GM23338 (cell line): ENCODE data around the gene VOPP1. TPM values are rescaled to one million over a fixed set of nuclear protein-coding genes. Genes with fewer than 3 reads are reported as not detected.
A peak's percentile ranks its signal among the peaks of the same experiment; 100 is the strongest.

Experiments
- ATAC-seq: fragments of 200-7000 bp; cut with Tn5 transposase; 3 replicates; pipeline ENCODE4 v1.9.1; 2020
- DNase-seq: peaks from one replicate; pipeline ENCODE4 v3.0.0-alpha.2; 2015; ENCODE audit warnings: low spot score
- H2AFZ ChIP-seq: fragments of 200-600 bp; sonication (generic); 2 replicates; pipeline ENCODE4 v1.8.0; 2016; ENCODE audit warnings: antibody characterized with exemption, mild to moderate bottlenecking, moderate library complexity
- H3F3A ChIP-seq: fragments of 200-600 bp; sonication (generic); replicated peaks from 2 replicates; pipeline ENCODE4 v1.8.0; 2017; ENCODE audit warnings: antibody characterized with exemption, mixed run types, low read depth
- H3K27ac ChIP-seq: fragments of 200-600 bp; sonication (generic); 2 replicates; pipeline ENCODE4 v1.6.1; 2016; ENCODE audit warnings: low read depth
- H3K27me3 ChIP-seq: fragments of 200-600 bp; sonication (generic); 2 replicates; pipeline ENCODE4 v1.8.0; 2016; ENCODE audit warnings: mild to moderate bottlenecking, mixed run types, moderate library complexity; ENCODE audit not compliant: insufficient read depth
- H3K36me3 ChIP-seq: fragments of 200-600 bp; sonication (generic); 2 replicates; pipeline ENCODE4 v1.8.0; 2016; ENCODE audit warnings: mild to moderate bottlenecking; ENCODE audit not compliant: insufficient read depth
- H3K4me1 ChIP-seq: fragments of 200-600 bp; sonication (generic); 2 replicates; pipeline ENCODE4 v1.8.0; 2016; ENCODE audit warnings: mild to moderate bottlenecking, moderate library complexity; ENCODE audit not compliant: insufficient read depth
- H3K4me2 ChIP-seq: fragments of 200-600 bp; sonication (generic); 2 replicates; pipeline ENCODE4 v1.7.1; 2017; ENCODE audit warnings: mixed run types
- H3K4me3 ChIP-seq: fragments of 200-600 bp; sonication (generic); 2 replicates; pipeline ENCODE4 v1.6.1; 2016; ENCODE audit warnings: mixed run types
- H3K79me2 ChIP-seq: fragments of 200-600 bp; sonication (generic); replicated peaks from 2 replicates; pipeline ENCODE4 v1.8.0; 2017; ENCODE audit warnings: mild to moderate bottlenecking; ENCODE audit not compliant: insufficient read depth
- H3K9me2 ChIP-seq: fragments of 200-600 bp; sonication (generic); 2 replicates; pipeline ENCODE4 v1.8.0; 2017; ENCODE audit not compliant: insufficient read depth
- H4K20me1 ChIP-seq: fragments of 200-600 bp; sonication (generic); replicated peaks from 2 replicates; pipeline ENCODE4 v1.8.0; 2017; ENCODE audit warnings: mild to moderate bottlenecking; ENCODE audit not compliant: insufficient read depth
- H3K27ac Mint-ChIP-seq: 2 replicates; pipeline ENCODE4 v1.8.0; 2020; ENCODE audit warnings: inconsistent platforms, mild to moderate bottlenecking, moderate library complexity, mixed read lengths
- H3K27me3 Mint-ChIP-seq: 3 replicates; pipeline ENCODE4 v1.8.0; 2022; ENCODE audit warnings: low read depth, mild to moderate bottlenecking, moderate library complexity, mixed read lengths, inconsistent platforms; ENCODE audit not compliant: insufficient read depth, poor library complexity
- H3K36me3 Mint-ChIP-seq: 3 replicates; pipeline ENCODE4 v1.8.0; 2021; ENCODE audit warnings: low read depth, mild to moderate bottlenecking, inconsistent platforms, moderate library complexity, mixed read lengths
- H3K4me1 Mint-ChIP-seq: 3 replicates; pipeline ENCODE4 v1.8.0; 2020; ENCODE audit warnings: mild to moderate bottlenecking, inconsistent platforms, mixed read lengths
- H3K4me3 Mint-ChIP-seq: 3 replicates; pipeline ENCODE4 v1.8.0; 2021; ENCODE audit warnings: moderate library complexity, mild to moderate bottlenecking, inconsistent platforms, mixed read lengths
- H3K9me3 Mint-ChIP-seq: 3 replicates; pipeline ENCODE4 v1.8.0; 2020; ENCODE audit warnings: moderate library complexity, mild to moderate bottlenecking, inconsistent platforms, mixed read lengths
- CREB1 ChIP-seq: fragments of 250-450 bp; sonication (Bioruptor Pico); IDR thresholded peaks from 2 replicates; pipeline ENCODE4 v1.5.0; 2020; ENCODE audit warnings: low read depth, mild to moderate bottlenecking, moderate library complexity
- EZH2 ChIP-seq: fragments of 200-600 bp; sonication (generic); IDR thresholded peaks from one replicate; pipeline ENCODE4 v1.8.0; 2017; ENCODE audit warnings: antibody characterized with exemption, mild to moderate bottlenecking, low read depth; ENCODE audit not compliant: unreplicated experiment
- EZH2phosphoT487 ChIP-seq: fragments of 200-600 bp; sonication (generic); IDR thresholded peaks from one replicate; pipeline ENCODE4 v1.8.1; 2018; ENCODE audit warnings: antibody characterized with exemption; ENCODE audit not compliant: unreplicated experiment
- JUNB ChIP-seq: IDR thresholded peaks from one replicate; pipeline ENCODE4 v1.6.1; 2016; ENCODE audit warnings: antibody characterized with exemption; ENCODE audit not compliant: unreplicated experiment
- NANOG ChIP-seq: IDR thresholded peaks from 2 replicates; pipeline ENCODE4 v1.6.1; 2016; ENCODE audit warnings: antibody characterized with exemption, borderline replicate concordance
- POLR2AphosphoS5 ChIP-seq: IDR thresholded peaks from 2 replicates; pipeline ENCODE4 v1.6.1; 2016; ENCODE audit warnings: antibody characterized with exemption, low read depth
- STAT1 ChIP-seq: IDR thresholded peaks from one replicate; pipeline ENCODE4 v1.6.1; 2016; ENCODE audit warnings: antibody characterized with exemption; ENCODE audit not compliant: unreplicated experiment
- ZNF114 ChIP-seq: fragments of 250-450 bp; sonication (Bioruptor Pico); IDR thresholded peaks from 2 replicates; pipeline ENCODE4 v1.5.0; 2020; ENCODE audit warnings: mild to moderate bottlenecking, moderate library complexity
- ZNF331 ChIP-seq: fragments of 250-450 bp; sonication (Bioruptor Pico); IDR thresholded peaks from 2 replicates; pipeline ENCODE4 v1.5.0; 2020; ENCODE audit warnings: low read depth, mild to moderate bottlenecking, moderate library complexity
- polyA plus RNA-seq: library from polyadenylated mRNA; unstranded; fragments of >200 nt; fragmentation: Nextera tagmentation; extraction: Ambion mirVana; gene quantifications from 2 replicates; pipeline ENCODE4 v1.2.1, GENCODE V29; 2016
- total RNA-seq: library from RNA; depleted of rRNA; stranded (reverse); fragments of >200 nt; shearing (Covaris generic); gene quantifications from 2 replicates; pipeline ENCODE4 v1.2.3, GENCODE V29; 2014
- TF ChIP-seq, protein P1 (sequence below): fragments of 250-450 bp; sonication (Bioruptor Pico); IDR thresholded peaks from 2 replicates; pipeline ENCODE4 v1.5.0; 2020; ENCODE audit warnings: mild to moderate bottlenecking, moderate library complexity
- TF ChIP-seq, protein P2 (sequence below): IDR thresholded peaks from one replicate; pipeline ENCODE4 v1.6.1; 2018; ENCODE audit warnings: antibody characterized with exemption; ENCODE audit not compliant: unreplicated experiment
- TF ChIP-seq, protein P3 (sequence below), 2 experiments: fragments of 200-600 bp in 1 of 2; sonication (generic) in 1 of 2; conservative IDR thresholded peaks; 2 replicates each; pipeline versions ENCODE4 v1.5.1 to v1.6.1; 2016 to 2017; ENCODE audit warnings: antibody characterized with exemption in 2 of 2, low read depth in 2 of 2, mild to moderate bottlenecking in 2 of 2, moderate library complexity in 1 of 2
- TF ChIP-seq, protein P4 (sequence below): IDR thresholded peaks from 2 replicates; pipeline ENCODE4 v1.6.1; 2016; ENCODE audit warnings: antibody characterized with exemption

VOPP1 gene
- total and polyA plus RNA-seq, 2 experiments from 2014 or later: 28.2 to 73.7 TPM

DNA sequence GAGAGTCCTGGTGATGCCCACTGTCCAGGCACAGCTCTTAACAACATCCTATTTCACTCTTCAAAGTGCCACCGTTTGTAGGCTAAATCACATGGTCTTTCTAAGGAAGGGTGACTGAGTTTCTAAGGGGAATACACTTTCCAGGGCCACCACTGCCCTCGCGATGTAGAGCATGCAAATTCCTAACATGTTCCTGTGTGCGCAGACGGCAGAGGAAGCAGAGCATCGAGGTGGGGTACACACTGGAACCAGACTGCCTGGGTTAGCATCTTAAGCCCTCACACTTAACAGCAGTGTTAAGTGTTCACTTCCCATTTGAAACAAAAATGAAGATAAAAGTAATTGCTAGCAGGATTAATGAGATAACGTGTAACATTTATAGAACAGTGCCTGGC, 3.0 kb downstream of the VOPP1 start:
- Mint-ChIP-seq H3K27ac (peak overlapping the region; percentile 51; the same call in 1 of the 2 replicates), H3K9me3 (no peaks in the 10 kb centered on the region), H3K4me1 (peaks cover 77% of the 10 kb centered on the region), H3K36me3 (peaks cover 6% of the 10 kb centered on the region), H3K27me3 (peaks cover 24% of the 10 kb centered on the region), H3K4me3 (peak overlapping the region; percentile 16; the same call in 1 of the 3 replicates)
- H3K9me2 ChIP-seq: no peaks in the 10 kb centered on the region
- peaks cover 80% of the 10 kb centered on the region for H3K4me1 ChIP-seq
- H3K79me2 ChIP-seq: peaks cover 77% of the 10 kb centered on the region
- no peaks in the 10 kb centered on the region for H3K36me3 ChIP-seq
- H3K4me3 ChIP-seq: peak overlapping the region; percentile 24; the same call in 1 of the 2 replicates
- ATAC-seq (no peak), DNase-seq (no peak)
- peak overlapping the region; percentile 89 for H3K4me2 ChIP-seq
- peak overlapping the region; percentile 83; the same call in 1 of the 2 replicates for H3K27ac ChIP-seq
- peaks cover 4% of the 10 kb centered on the region for H3F3A ChIP-seq
- no peak overlapping the region for H2AFZ ChIP-seq
- peaks cover 15% of the 10 kb centered on the region for H3K27me3 ChIP-seq
- no peak for TF ChIP-seq STAT1
- no peak for TF ChIP-seq ZNF114 (CRISPR knock-in tag)
- TF ChIP-seq, protein P1, sequence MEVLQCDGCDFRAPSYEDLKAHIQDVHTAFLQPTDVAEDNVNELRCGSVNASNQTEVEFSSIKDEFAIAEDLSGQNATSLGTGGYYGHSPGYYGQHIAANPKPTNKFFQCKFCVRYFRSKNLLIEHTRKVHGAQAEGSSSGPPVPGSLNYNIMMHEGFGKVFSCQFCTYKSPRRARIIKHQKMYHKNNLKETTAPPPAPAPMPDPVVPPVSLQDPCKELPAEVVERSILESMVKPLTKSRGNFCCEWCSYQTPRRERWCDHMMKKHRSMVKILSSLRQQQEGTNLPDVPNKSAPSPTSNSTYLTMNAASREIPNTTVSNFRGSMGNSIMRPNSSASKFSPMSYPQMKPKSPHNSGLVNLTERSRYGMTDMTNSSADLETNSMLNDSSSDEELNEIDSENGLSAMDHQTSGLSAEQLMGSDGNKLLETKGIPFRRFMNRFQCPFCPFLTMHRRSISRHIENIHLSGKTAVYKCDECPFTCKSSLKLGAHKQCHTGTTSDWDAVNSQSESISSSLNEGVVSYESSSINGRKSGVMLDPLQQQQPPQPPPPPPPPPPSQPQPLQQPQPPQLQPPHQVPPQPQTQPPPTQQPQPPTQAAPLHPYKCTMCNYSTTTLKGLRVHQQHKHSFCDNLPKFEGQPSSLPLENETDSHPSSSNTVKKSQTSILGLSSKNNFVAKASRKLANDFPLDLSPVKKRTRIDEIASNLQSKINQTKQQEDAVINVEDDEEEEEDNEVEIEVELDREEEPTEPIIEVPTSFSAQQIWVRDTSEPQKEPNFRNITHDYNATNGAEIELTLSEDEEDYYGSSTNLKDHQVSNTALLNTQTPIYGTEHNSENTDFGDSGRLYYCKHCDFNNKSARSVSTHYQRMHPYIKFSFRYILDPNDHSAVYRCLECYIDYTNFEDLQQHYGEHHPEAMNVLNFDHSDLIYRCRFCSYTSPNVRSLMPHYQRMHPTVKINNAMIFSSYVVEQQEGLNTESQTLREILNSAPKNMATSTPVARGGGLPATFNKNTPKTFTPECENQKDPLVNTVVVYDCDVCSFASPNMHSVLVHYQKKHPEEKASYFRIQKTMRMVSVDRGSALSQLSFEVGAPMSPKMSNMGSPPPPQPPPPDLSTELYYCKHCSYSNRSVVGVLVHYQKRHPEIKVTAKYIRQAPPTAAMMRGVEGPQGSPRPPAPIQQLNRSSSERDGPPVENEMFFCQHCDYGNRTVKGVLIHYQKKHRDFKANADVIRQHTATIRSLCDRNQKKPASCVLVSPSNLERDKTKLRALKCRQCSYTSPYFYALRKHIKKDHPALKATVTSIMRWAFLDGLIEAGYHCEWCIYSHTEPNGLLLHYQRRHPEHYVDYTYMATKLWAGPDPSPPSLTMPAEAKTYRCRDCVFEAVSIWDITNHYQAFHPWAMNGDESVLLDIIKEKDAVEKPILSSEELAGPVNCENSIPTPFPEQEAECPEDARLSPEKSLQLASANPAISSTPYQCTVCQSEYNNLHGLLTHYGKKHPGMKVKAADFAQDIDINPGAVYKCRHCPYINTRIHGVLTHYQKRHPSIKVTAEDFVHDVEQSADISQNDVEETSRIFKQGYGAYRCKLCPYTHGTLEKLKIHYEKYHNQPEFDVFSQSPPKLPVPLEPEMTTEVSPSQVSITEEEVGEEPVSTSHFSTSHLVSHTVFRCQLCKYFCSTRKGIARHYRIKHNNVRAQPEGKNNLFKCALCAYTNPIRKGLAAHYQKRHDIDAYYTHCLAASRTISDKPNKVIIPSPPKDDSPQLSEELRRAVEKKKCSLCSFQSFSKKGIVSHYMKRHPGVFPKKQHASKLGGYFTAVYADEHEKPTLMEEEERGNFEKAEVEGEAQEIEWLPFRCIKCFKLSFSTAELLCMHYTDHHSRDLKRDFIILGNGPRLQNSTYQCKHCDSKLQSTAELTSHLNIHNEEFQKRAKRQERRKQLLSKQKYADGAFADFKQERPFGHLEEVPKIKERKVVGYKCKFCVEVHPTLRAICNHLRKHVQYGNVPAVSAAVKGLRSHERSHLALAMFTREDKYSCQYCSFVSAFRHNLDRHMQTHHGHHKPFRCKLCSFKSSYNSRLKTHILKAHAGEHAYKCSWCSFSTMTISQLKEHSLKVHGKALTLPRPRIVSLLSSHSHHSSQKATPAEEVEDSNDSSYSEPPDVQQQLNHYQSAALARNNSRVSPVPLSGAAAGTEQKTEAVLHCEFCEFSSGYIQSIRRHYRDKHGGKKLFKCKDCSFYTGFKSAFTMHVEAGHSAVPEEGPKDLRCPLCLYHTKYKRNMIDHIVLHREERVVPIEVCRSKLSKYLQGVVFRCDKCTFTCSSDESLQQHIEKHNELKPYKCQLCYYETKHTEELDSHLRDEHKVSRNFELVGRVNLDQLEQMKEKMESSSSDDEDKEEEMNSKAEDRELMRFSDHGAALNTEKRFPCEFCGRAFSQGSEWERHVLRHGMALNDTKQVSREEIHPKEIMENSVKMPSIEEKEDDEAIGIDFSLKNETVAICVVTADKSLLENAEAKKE (CRISPR knock-in tag): no peak
- TF ChIP-seq, protein P2, sequence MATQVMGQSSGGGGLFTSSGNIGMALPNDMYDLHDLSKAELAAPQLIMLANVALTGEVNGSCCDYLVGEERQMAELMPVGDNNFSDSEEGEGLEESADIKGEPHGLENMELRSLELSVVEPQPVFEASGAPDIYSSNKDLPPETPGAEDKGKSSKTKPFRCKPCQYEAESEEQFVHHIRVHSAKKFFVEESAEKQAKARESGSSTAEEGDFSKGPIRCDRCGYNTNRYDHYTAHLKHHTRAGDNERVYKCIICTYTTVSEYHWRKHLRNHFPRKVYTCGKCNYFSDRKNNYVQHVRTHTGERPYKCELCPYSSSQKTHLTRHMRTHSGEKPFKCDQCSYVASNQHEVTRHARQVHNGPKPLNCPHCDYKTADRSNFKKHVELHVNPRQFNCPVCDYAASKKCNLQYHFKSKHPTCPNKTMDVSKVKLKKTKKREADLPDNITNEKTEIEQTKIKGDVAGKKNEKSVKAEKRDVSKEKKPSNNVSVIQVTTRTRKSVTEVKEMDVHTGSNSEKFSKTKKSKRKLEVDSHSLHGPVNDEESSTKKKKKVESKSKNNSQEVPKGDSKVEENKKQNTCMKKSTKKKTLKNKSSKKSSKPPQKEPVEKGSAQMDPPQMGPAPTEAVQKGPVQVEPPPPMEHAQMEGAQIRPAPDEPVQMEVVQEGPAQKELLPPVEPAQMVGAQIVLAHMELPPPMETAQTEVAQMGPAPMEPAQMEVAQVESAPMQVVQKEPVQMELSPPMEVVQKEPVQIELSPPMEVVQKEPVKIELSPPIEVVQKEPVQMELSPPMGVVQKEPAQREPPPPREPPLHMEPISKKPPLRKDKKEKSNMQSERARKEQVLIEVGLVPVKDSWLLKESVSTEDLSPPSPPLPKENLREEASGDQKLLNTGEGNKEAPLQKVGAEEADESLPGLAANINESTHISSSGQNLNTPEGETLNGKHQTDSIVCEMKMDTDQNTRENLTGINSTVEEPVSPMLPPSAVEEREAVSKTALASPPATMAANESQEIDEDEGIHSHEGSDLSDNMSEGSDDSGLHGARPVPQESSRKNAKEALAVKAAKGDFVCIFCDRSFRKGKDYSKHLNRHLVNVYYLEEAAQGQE: no peak
- no peak for TF ChIP-seq NANOG
- TF ChIP-seq EZH2: no peak
- TF ChIP-seq JUNB: no peak
- TF ChIP-seq, protein P3, sequence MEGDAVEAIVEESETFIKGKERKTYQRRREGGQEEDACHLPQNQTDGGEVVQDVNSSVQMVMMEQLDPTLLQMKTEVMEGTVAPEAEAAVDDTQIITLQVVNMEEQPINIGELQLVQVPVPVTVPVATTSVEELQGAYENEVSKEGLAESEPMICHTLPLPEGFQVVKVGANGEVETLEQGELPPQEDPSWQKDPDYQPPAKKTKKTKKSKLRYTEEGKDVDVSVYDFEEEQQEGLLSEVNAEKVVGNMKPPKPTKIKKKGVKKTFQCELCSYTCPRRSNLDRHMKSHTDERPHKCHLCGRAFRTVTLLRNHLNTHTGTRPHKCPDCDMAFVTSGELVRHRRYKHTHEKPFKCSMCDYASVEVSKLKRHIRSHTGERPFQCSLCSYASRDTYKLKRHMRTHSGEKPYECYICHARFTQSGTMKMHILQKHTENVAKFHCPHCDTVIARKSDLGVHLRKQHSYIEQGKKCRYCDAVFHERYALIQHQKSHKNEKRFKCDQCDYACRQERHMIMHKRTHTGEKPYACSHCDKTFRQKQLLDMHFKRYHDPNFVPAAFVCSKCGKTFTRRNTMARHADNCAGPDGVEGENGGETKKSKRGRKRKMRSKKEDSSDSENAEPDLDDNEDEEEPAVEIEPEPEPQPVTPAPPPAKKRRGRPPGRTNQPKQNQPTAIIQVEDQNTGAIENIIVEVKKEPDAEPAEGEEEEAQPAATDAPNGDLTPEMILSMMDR (conservative IDR thresholded peaks at IDR 0.05; ENCODE audit: low read depth in 2 of 2): no peak
- TF ChIP-seq EZH2phosphoT487: no peak
- TF ChIP-seq, protein P4, sequence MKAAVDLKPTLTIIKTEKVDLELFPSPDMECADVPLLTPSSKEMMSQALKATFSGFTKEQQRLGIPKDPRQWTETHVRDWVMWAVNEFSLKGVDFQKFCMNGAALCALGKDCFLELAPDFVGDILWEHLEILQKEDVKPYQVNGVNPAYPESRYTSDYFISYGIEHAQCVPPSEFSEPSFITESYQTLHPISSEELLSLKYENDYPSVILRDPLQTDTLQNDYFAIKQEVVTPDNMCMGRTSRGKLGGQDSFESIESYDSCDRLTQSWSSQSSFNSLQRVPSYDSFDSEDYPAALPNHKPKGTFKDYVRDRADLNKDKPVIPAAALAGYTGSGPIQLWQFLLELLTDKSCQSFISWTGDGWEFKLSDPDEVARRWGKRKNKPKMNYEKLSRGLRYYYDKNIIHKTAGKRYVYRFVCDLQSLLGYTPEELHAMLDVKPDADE: no peak
- no peak for TF ChIP-seq POLR2AphosphoS5
- no peak for TF ChIP-seq CREB1
- TF ChIP-seq ZNF331 (CRISPR knock-in tag): no peak
- H4K20me1 ChIP-seq: peaks cover 34% of the 10 kb centered on the region
